ENCODE data around the gene TRIM24.

TRIM24 gene

GRCh38 chr7:138625084-138625848 lies 165.2 kb downstream of the TRIM24 start:
- no peak for DNase-seq (ENCODE audit: low read depth, low spot score)

- DNase-seq (ENCODE audit: low read depth, low spot score) = no peak
Observed at GRCh38 chr7:138625849-138626230, 165.8 kb downstream of the TRIM24 start.

- no peak for DNase-seq (ENCODE audit: low read depth, low spot score)
Observed at GRCh38 chr7:138626846-138627245, 166.8 kb downstream of the TRIM24 start.

- no peak for DNase-seq (ENCODE audit: low read depth, low spot score)
Observed at GRCh38 chr7:138627361-138627760, 167.3 kb downstream of the TRIM24 start.

GRCh38 chr7:138630059-138630610 lies 170.1 kb downstream of the TRIM24 start:
- DNase-seq (ENCODE audit: low read depth, low spot score) = no peak

GRCh38 chr7:138632384-138632783 lies 172.3 kb downstream of the TRIM24 start:
- no peak for DNase-seq (ENCODE audit: low read depth, low spot score)

- DNase-seq (ENCODE audit: low read depth, low spot score) = no peak
Observed at GRCh38 chr7:138632826-138633602, 173.0 kb downstream of the TRIM24 start.

Data from smooth muscle cell of the brain vasculature (primary cell).